ENCODE measurements around the gene LSAMP. TPM values are rescaled to one million over a fixed set of nuclear protein-coding genes. Genes with fewer than 3 reads are reported as not detected.

Gene LSAMP
- total RNA-seq, 1 experiment from 2014 or later, result 3.1 TPM

DNA sequence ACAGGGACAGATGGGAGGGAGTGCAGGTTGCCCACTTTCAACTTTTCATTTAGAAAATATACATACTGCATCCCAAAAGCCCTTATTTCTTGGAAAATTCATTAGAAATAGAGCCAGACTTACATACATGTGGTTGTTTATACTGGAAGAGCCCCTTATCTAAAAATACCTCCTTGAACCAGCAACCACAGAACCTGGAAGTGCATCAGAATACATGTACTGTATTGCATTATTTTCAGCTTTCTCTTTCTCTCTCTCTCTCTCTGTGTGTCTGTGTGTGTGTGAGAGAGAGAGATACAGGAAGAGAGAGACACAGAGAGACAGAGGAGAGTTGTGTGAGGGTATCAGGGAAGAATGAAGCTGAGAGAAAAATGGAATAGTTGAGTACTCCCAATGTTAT is 29.5 kb upstream of the LSAMP start:
- POLR2A ChIA-PET, result no interaction called here
- TF ChIP-seq POLR2AphosphoS5 (IDR thresholded peaks at IDR 0.05; ENCODE audit: low read depth, low read length) (no peak), SIN3A (IDR thresholded peaks at IDR 0.05; ENCODE audit: borderline replicate concordance, insufficient read depth, low read depth, low read length) (no peak)
- CTCF ChIA-PET, result no interaction called here
- in situ Hi-C loops (cut with HindIII; ENCODE audit: low pct_unique_long_range_greater_than_20kb, low sequenced_read_pairs), result no loop called here
- ATAC-seq, result no peak
- no peak for DNase-seq (ENCODE audit: low read depth, low spot score)
- Histone ChIP-seq H3K27ac (ENCODE audit: low read length) (no peak overlapping the region), H3K4me3 (ENCODE audit: low read depth in 2 of 2, low read length in 2 of 2) (no peak overlapping the region), H3K4me1 (ENCODE audit: control insufficient read depth, insufficient read depth, low read length) (no peaks in the 10 kb centered on the region), H3K36me3 (ENCODE audit: control insufficient read depth, insufficient read depth, low read length) (no peaks in the 10 kb centered on the region), H3K9me3 (ENCODE audit: control insufficient read depth, insufficient read depth, low read depth, low read length) (no peaks in the 10 kb centered on the region), H3K27me3 (ENCODE audit: control insufficient read depth, insufficient read depth, low read length) (no peaks in the 10 kb centered on the region)
- intact Hi-C loops (cut with micrococcal nuclease; ENCODE audit: unreplicated experiment), result no loop called here
- BruUV-seq (replicated peaks), result no TSS peak

DNA sequence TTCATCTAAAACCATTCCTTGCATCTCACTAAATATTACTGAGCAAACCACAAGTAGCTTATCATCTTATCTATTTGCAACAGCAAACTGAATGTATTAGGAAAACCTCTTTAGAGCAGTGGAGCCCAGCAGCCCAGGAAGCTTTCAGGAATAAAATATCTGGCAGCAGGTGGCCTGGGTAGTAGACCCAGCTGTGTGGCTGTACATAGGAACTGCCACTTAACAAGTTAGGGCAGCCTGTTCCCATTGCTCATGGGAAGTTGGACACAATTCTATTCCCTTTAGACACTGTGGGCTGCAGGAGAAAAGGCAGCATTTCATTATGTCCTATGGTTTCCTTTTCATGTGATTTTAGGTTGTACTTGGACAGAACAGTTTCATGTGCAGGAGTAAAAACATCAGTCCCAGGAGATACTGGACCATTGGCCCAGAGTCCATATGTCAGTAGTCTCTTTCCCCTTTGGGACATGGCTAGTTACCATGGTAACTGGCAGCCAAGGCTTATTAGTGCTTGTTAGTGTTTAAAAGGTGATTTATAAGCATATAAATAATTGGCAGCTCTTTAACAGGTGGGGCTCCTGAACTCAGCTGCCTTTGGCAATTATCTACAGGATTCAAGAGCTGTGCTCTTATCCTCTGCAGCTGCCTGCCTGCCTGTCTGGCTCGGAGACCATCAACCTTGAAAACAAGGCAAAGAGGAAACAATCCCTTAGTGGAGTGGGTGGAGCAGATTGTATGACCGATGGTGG is 28.9 kb upstream of the LSAMP start:
- Histone ChIP-seq H3K4me3 (ENCODE audit: low read depth in 2 of 2, low read length in 2 of 2) (no peak overlapping the region), H3K4me1 (ENCODE audit: control insufficient read depth, insufficient read depth, low read length) (no peaks in the 10 kb centered on the region), H3K27me3 (ENCODE audit: control insufficient read depth, insufficient read depth, low read length) (no peaks in the 10 kb centered on the region), H3K36me3 (ENCODE audit: control insufficient read depth, insufficient read depth, low read length) (no peaks in the 10 kb centered on the region), H3K27ac (ENCODE audit: low read length) (no peak overlapping the region), H3K9me3 (ENCODE audit: control insufficient read depth, insufficient read depth, low read depth, low read length) (no peaks in the 10 kb centered on the region)
- TF ChIP-seq, protein P1, sequence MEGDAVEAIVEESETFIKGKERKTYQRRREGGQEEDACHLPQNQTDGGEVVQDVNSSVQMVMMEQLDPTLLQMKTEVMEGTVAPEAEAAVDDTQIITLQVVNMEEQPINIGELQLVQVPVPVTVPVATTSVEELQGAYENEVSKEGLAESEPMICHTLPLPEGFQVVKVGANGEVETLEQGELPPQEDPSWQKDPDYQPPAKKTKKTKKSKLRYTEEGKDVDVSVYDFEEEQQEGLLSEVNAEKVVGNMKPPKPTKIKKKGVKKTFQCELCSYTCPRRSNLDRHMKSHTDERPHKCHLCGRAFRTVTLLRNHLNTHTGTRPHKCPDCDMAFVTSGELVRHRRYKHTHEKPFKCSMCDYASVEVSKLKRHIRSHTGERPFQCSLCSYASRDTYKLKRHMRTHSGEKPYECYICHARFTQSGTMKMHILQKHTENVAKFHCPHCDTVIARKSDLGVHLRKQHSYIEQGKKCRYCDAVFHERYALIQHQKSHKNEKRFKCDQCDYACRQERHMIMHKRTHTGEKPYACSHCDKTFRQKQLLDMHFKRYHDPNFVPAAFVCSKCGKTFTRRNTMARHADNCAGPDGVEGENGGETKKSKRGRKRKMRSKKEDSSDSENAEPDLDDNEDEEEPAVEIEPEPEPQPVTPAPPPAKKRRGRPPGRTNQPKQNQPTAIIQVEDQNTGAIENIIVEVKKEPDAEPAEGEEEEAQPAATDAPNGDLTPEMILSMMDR (IDR thresholded peaks at IDR 0.05), result no peak
- no peak for TF ChIP-seq POLR2AphosphoS5 (IDR thresholded peaks at IDR 0.05; ENCODE audit: low read depth, low read length)
- TF ChIP-seq, protein P2, sequence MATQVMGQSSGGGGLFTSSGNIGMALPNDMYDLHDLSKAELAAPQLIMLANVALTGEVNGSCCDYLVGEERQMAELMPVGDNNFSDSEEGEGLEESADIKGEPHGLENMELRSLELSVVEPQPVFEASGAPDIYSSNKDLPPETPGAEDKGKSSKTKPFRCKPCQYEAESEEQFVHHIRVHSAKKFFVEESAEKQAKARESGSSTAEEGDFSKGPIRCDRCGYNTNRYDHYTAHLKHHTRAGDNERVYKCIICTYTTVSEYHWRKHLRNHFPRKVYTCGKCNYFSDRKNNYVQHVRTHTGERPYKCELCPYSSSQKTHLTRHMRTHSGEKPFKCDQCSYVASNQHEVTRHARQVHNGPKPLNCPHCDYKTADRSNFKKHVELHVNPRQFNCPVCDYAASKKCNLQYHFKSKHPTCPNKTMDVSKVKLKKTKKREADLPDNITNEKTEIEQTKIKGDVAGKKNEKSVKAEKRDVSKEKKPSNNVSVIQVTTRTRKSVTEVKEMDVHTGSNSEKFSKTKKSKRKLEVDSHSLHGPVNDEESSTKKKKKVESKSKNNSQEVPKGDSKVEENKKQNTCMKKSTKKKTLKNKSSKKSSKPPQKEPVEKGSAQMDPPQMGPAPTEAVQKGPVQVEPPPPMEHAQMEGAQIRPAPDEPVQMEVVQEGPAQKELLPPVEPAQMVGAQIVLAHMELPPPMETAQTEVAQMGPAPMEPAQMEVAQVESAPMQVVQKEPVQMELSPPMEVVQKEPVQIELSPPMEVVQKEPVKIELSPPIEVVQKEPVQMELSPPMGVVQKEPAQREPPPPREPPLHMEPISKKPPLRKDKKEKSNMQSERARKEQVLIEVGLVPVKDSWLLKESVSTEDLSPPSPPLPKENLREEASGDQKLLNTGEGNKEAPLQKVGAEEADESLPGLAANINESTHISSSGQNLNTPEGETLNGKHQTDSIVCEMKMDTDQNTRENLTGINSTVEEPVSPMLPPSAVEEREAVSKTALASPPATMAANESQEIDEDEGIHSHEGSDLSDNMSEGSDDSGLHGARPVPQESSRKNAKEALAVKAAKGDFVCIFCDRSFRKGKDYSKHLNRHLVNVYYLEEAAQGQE (IDR thresholded peaks at IDR 0.05; ENCODE audit: insufficient read depth in 1 of 2, low read depth in 2 of 2, low read length in 1 of 2), result no peak
- TF ChIP-seq TCF7L2 (IDR thresholded peaks at IDR 0.05; ENCODE audit: low read depth, low read length), result no peak
- no peak for TF ChIP-seq SIN3A (IDR thresholded peaks at IDR 0.05; ENCODE audit: borderline replicate concordance, insufficient read depth, low read depth, low read length)
- BruUV-seq (replicated peaks), result no TSS peak
- in situ Hi-C loops (cut with HindIII; ENCODE audit: low pct_unique_long_range_greater_than_20kb, low sequenced_read_pairs) (no loop called here), intact Hi-C loops (cut with micrococcal nuclease; ENCODE audit: unreplicated experiment) (no loop called here)
- ChIA-PET CTCF (interaction anchor here (0.5 kb wide), 1 partner anchor 90 kb away, joined by 5 read pairs; no protein-coding TSS in a partner anchor), POLR2A (no interaction called here)
- DNase-seq (ENCODE audit: low read depth, low spot score) (no peak), ATAC-seq (no peak)

DNA sequence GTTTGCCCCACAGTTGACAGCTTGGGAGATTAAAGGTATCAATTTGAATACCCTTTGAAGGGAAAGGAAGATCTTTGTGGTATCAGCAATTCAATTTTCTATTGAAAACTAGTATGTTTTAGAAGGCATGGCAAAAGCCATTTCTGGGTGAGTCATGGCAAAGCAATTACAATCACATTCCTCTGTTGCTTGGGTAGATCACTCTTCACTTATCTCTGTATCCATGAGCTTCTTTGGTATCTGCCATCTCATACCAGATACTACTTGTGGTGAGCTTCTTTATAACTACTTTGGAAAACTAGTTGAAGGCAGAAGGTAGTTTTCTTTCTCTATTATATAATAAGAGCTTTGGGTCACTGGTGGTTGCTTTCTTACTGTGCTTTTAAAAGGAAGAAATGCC is 28.3 kb upstream of the LSAMP start:
- H3K27me3 ChIP-seq (ENCODE audit: control insufficient read depth, insufficient read depth, low read length), result no peaks in the 10 kb centered on the region
- no peaks in the 10 kb centered on the region for H3K36me3 ChIP-seq (ENCODE audit: control insufficient read depth, insufficient read depth, low read length)
- H3K27ac ChIP-seq (ENCODE audit: low read length), result no peak overlapping the region
- in situ Hi-C loops (cut with HindIII; ENCODE audit: low pct_unique_long_range_greater_than_20kb, low sequenced_read_pairs) (no loop called here), intact Hi-C loops (cut with micrococcal nuclease; ENCODE audit: unreplicated experiment) (no loop called here)
- POLR2A ChIA-PET, result no interaction called here
- no peaks in the 10 kb centered on the region for H3K4me1 ChIP-seq (ENCODE audit: control insufficient read depth, insufficient read depth, low read length)
- no TSS peak for BruUV-seq (replicated peaks)
- H3K4me3 ChIP-seq (ENCODE audit: low read depth in 2 of 2, low read length in 2 of 2), result no peak overlapping the region
- ATAC-seq (no peak), DNase-seq (ENCODE audit: low read depth, low spot score) (no peak)
- TF ChIP-seq TCF7L2 (IDR thresholded peaks at IDR 0.05; ENCODE audit: low read depth, low read length) (no peak), POLR2AphosphoS5 (IDR thresholded peaks at IDR 0.05; ENCODE audit: low read depth, low read length) (no peak), SIN3A (IDR thresholded peaks at IDR 0.05; ENCODE audit: borderline replicate concordance, insufficient read depth, low read depth, low read length) (no peak)
- TF ChIP-seq, protein P1 (IDR thresholded peaks at IDR 0.05), result no peak
- TF ChIP-seq, protein P2 (IDR thresholded peaks at IDR 0.05; ENCODE audit: insufficient read depth in 1 of 2, low read depth in 2 of 2, low read length in 1 of 2), result no peak
- no peaks in the 10 kb centered on the region for H3K9me3 ChIP-seq (ENCODE audit: control insufficient read depth, insufficient read depth, low read depth, low read length)
- CTCF ChIA-PET, result interaction anchor here (0.5 kb wide), 1 partner anchor 89 kb away, joined by 5 read pairs; no protein-coding TSS in a partner anchor
